ENCODE data around the gene PSME3. TPM values are rescaled to one million over a fixed set of nuclear protein-coding genes. Genes with fewer than 3 reads are reported as not detected.

Gene PSME3
- total RNA-seq, 1 experiment from 2014 or later = 163 TPM

DNA sequence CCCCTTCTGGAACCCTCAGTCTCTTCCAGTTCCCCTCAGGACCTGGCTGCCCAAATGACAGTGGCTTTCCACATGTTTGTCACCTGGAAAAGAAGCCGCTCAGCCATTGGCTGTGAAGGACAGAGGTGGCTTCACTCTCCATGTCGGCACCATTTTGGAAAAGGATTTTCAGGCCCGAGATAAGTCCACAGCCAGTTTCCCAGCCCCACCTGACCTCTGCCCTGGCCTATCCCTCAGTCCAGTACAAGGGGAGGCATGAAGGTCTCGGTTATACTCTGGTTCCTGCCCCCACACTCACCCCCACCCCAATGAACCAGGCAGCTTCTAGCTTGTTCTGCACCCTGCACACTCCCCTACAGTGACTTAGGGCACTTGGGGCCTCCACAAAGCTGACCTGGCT is 33.0 kb downstream of the PSME3 start:
- no TSS peak for BruUV-seq (replicated peaks)
- Histone ChIP-seq H4K20me1 (ENCODE audit: insufficient read depth) (no peaks in the 10 kb centered on the region), H3K9ac (ENCODE audit: low read length) (no peak overlapping the region), H3K4me2 (ENCODE audit: low read length) (no peak overlapping the region), H3K9me2 (ENCODE audit: insufficient read depth) (no peaks in the 10 kb centered on the region), H2AFZ (ENCODE audit: low read depth, low read length, poor library complexity, severe bottlenecking) (no peak overlapping the region), H3K27ac (ENCODE audit: low read depth, low read length) (no peak overlapping the region), H3K9me3 (ENCODE audit: control insufficient read depth in 1 of 2, insufficient read depth in 1 of 2, low read depth in 1 of 2, low read length in 2 of 2) (no peaks in the 10 kb centered on the region), H3K36me3 (ENCODE audit: control insufficient read depth in 1 of 2, insufficient read depth in 2 of 2, low read length in 2 of 2) (no peaks in the 10 kb centered on the region), H3K27me3 (ENCODE audit: insufficient read depth, low read length) (no peaks in the 10 kb centered on the region), H3K4me1 (ENCODE audit: control insufficient read depth in 1 of 2, insufficient read depth in 2 of 2, low read length in 2 of 2) (peaks cover 0 to 3% of the 10 kb centered on the region in 2 experiments; a peak in 1 of 4 replicates), H3K79me2 (ENCODE audit: insufficient read depth, low read length) (no peaks in the 10 kb centered on the region), H3K4me3 (replicated peaks in 1 of 2; ENCODE audit: low read depth in 1 of 2, low read length in 2 of 2) (no peak overlapping the region)
- RAD21 ChIA-PET (ENCODE audit: low non-redundant PET in 1 of 2, low total read pairs in 2 of 2, uncharacterized antibody in 2 of 2, unreplicated experiment in 2 of 2) = no interaction called here
- no peak for TF ChIP-seq ATF3 (IDR thresholded peaks at IDR 0.05)
- no peak for TF ChIP-seq EZH2phosphoT487 (IDR thresholded peaks at IDR 0.05; ENCODE audit: borderline replicate concordance)
- no peak for TF ChIP-seq ZFX (IDR thresholded peaks at IDR 0.05)
- TF ChIP-seq SIN3A (IDR thresholded peaks at IDR 0.05; ENCODE audit: low read depth) = no peak
- no peak for TF ChIP-seq POLR2AphosphoS5 (IDR thresholded peaks at IDR 0.05; ENCODE audit: low read depth, low read length)
- TF ChIP-seq TCF7L2 (IDR thresholded peaks at IDR 0.05; ENCODE audit: borderline replicate concordance, extremely low read depth, insufficient read depth, insufficient read length) = no peak
- no peak for TF ChIP-seq FOSL1 (IDR thresholded peaks at IDR 0.05; ENCODE audit: low read depth)
- no peak for TF ChIP-seq POLR2A (IDR thresholded peaks at IDR 0.05; ENCODE audit: borderline replicate concordance, extremely low read depth, insufficient read depth, insufficient read length)
- no peak for ATAC-seq
- intact Hi-C loops (cut with micrococcal nuclease) = no loop called here
- POLR2A ChIA-PET = no interaction called here
- CTCF ChIA-PET = no interaction called here
- DNase-seq (ENCODE audit: low read depth, low spot score) = no peak

DNA sequence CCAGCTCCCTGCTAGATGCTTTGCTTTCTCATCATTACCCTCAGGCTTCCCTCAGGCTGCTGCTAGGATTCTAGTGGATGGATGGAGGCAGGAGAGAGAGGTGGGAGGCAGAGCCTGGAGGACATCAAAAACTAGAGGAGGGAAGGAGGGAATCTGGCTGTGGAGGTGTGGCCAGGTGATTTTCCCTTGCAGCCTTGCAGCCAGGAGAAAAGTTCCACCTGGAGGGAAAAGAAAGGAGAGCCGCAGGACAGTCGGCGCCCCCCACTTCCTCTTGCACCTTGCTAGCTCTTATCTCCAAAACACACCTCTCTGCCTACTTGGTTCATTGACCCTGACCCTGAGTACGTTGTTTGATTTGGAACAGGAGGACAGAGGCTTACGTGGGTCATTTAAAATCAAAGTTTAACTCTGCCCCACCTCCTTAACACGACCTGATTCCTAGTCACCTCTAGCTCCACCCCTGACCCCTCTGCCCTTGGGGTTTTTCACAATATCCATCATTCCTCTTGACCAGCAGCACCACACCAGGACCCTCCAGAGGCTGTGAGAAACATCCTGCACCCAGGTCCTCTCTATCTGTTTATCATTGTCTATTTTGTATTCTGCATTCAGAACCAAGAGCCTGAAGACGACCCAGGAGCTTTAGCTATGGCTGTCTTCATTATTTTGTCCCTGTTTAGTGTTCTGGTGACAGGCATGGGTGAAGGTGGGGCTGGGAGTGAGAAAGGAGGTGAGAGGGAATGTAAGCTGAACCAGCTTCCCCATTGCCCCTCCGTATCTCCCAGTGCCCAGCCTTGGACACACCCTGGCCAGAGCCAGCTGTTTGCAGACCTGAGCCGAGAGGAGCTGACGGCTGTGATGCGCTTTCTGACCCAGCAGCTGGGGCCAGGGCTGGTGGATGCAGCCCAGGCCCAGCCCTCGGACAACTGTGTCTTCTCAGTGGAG is 33.7 kb downstream of the PSME3 start:
- Histone ChIP-seq H3K36me3 (ENCODE audit: control insufficient read depth in 1 of 2, insufficient read depth in 2 of 2, low read length in 2 of 2) (no peaks in the 10 kb centered on the region), H3K4me3 (replicated peaks in 1 of 2; ENCODE audit: low read depth in 1 of 2, low read length in 2 of 2) (no peak overlapping the region), H3K4me2 (ENCODE audit: low read length) (no peak overlapping the region), H3K27ac (ENCODE audit: low read depth, low read length) (no peak overlapping the region), H3K79me2 (ENCODE audit: insufficient read depth, low read length) (no peaks in the 10 kb centered on the region), H3K9me3 (ENCODE audit: control insufficient read depth in 1 of 2, insufficient read depth in 1 of 2, low read depth in 1 of 2, low read length in 2 of 2) (no peaks in the 10 kb centered on the region), H4K20me1 (ENCODE audit: insufficient read depth) (no peaks in the 10 kb centered on the region), H3K9me2 (ENCODE audit: insufficient read depth) (no peaks in the 10 kb centered on the region), H3K9ac (ENCODE audit: low read length) (no peak overlapping the region), H3K4me1 (ENCODE audit: control insufficient read depth in 1 of 2, insufficient read depth in 2 of 2, low read length in 2 of 2) (peaks cover 0 to 3% of the 10 kb centered on the region in 2 experiments; a peak in 1 of 4 replicates), H2AFZ (ENCODE audit: low read depth, low read length, poor library complexity, severe bottlenecking) (no peak overlapping the region), H3K27me3 (ENCODE audit: insufficient read depth, low read length) (no peaks in the 10 kb centered on the region)
- ATAC-seq (no peak), DNase-seq (ENCODE audit: low read depth, low spot score) (no peak)
- intact Hi-C loops (cut with micrococcal nuclease) = no loop called here
- no TSS peak for BruUV-seq (replicated peaks)
- ChIA-PET POLR2A (no interaction called here), RAD21 (ENCODE audit: low non-redundant PET in 1 of 2, low total read pairs in 2 of 2, uncharacterized antibody in 2 of 2, unreplicated experiment in 2 of 2) (no interaction called here), CTCF (no interaction called here)
- TF ChIP-seq, protein P1, sequence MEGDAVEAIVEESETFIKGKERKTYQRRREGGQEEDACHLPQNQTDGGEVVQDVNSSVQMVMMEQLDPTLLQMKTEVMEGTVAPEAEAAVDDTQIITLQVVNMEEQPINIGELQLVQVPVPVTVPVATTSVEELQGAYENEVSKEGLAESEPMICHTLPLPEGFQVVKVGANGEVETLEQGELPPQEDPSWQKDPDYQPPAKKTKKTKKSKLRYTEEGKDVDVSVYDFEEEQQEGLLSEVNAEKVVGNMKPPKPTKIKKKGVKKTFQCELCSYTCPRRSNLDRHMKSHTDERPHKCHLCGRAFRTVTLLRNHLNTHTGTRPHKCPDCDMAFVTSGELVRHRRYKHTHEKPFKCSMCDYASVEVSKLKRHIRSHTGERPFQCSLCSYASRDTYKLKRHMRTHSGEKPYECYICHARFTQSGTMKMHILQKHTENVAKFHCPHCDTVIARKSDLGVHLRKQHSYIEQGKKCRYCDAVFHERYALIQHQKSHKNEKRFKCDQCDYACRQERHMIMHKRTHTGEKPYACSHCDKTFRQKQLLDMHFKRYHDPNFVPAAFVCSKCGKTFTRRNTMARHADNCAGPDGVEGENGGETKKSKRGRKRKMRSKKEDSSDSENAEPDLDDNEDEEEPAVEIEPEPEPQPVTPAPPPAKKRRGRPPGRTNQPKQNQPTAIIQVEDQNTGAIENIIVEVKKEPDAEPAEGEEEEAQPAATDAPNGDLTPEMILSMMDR (IDR thresholded peaks at IDR 0.05 in 2 of 3, conservative IDR thresholded peaks at IDR 0.05 in 1 of 3; ENCODE audit: borderline replicate concordance in 1 of 3, insufficient read depth in 1 of 3, low read depth in 2 of 3, low read length in 2 of 3) = no peak
- TF ChIP-seq EZH2phosphoT487 (IDR thresholded peaks at IDR 0.05; ENCODE audit: borderline replicate concordance) (no peak), MAX (IDR thresholded peaks at IDR 0.05) (no peak), POLR2AphosphoS5 (IDR thresholded peaks at IDR 0.05; ENCODE audit: low read depth, low read length) (no peak), SIN3A (IDR thresholded peaks at IDR 0.05; ENCODE audit: low read depth) (no peak), ZFX (IDR thresholded peaks at IDR 0.05) (no peak), ELF1 (IDR thresholded peaks at IDR 0.05; ENCODE audit: borderline replicate concordance, low read depth) (no peak), SRF (IDR thresholded peaks at IDR 0.05; ENCODE audit: low read depth) (no peak), ATF3 (IDR thresholded peaks at IDR 0.05) (no peak), JUND (IDR thresholded peaks at IDR 0.05) (no peak)
- TF ChIP-seq, protein P2, sequence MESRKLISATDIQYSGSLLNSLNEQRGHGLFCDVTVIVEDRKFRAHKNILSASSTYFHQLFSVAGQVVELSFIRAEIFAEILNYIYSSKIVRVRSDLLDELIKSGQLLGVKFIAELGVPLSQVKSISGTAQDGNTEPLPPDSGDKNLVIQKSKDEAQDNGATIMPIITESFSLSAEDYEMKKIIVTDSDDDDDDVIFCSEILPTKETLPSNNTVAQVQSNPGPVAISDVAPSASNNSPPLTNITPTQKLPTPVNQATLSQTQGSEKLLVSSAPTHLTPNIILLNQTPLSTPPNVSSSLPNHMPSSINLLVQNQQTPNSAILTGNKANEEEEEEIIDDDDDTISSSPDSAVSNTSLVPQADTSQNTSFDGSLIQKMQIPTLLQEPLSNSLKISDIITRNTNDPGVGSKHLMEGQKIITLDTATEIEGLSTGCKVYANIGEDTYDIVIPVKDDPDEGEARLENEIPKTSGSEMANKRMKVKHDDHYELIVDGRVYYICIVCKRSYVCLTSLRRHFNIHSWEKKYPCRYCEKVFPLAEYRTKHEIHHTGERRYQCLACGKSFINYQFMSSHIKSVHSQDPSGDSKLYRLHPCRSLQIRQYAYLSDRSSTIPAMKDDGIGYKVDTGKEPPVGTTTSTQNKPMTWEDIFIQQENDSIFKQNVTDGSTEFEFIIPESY (IDR thresholded peaks at IDR 0.05; ENCODE audit: extremely low read depth, insufficient replicate concordance, low read length) = no peak
